KMS-11 (cell line): ENCODE data around the gene CSF1R.

Experiments used
- H2AFZ ChIP-seq: fragments of 200-600 bp; sonication (generic); 2 replicates; pipeline ENCODE4 v1.6.1; 2016; ENCODE audit warnings: antibody characterized with exemption, mixed run types, low read depth
- H3K27ac ChIP-seq: fragments of 200-600 bp; sonication (generic); 2 replicates; pipeline ENCODE4 v1.6.1; 2016; ENCODE audit warnings: mild to moderate bottlenecking, mixed run types
- H3K27me3 ChIP-seq: fragments of 200-600 bp; sonication (generic); 2 replicates; pipeline ENCODE4 v1.6.1; 2017; ENCODE audit warnings: mild to moderate bottlenecking, low read depth, mixed run types, moderate library complexity; ENCODE audit not compliant: insufficient read depth
- H3K36me3 ChIP-seq: fragments of 200-600 bp; sonication (generic); 2 replicates; pipeline ENCODE4 v1.6.1; 2017; ENCODE audit warnings: mild to moderate bottlenecking, mixed run types; ENCODE audit not compliant: insufficient read depth
- H3K4me1 ChIP-seq: fragments of 200-600 bp; sonication (generic); 2 replicates; pipeline ENCODE4 v1.6.1; 2016; ENCODE audit warnings: mild to moderate bottlenecking, low read depth, mixed run types; ENCODE audit not compliant: poor library complexity, severe bottlenecking
- H3K4me2 ChIP-seq: fragments of 200-600 bp; sonication (generic); 2 replicates; pipeline ENCODE4 v1.7.0; 2016; ENCODE audit warnings: mild to moderate bottlenecking, mixed run types
- H3K4me3 ChIP-seq: fragments of 200-600 bp; sonication (generic); IDR thresholded peaks from 2 replicates; pipeline ENCODE4 v1.6.1; 2017; ENCODE audit warnings: low read depth, low read length, mixed read lengths; ENCODE audit not compliant: insufficient read depth
- H3K79me2 ChIP-seq: fragments of 200-600 bp; sonication (generic); 2 replicates; pipeline ENCODE4 v1.6.1; 2016; ENCODE audit warnings: low read depth, mixed run types; ENCODE audit not compliant: insufficient read depth
- H3K9ac ChIP-seq: fragments of 200-600 bp; sonication (generic); 2 replicates; pipeline ENCODE4 v1.6.1; 2016; ENCODE audit warnings: mild to moderate bottlenecking, mixed run types
- H4K20me1 ChIP-seq: fragments of 200-600 bp; sonication (generic); 2 replicates; pipeline ENCODE4 v1.6.1; 2016; ENCODE audit warnings: mild to moderate bottlenecking, mixed run types; ENCODE audit not compliant: insufficient read depth
- TF ChIP-seq, protein P1 (sequence below): fragments of 200-600 bp; sonication (generic); conservative IDR thresholded peaks from 2 replicates; pipeline ENCODE4 v1.6.1; 2017; ENCODE audit warnings: low read depth, mild to moderate bottlenecking, antibody characterized with exemption, low read length, moderate library complexity, mixed read lengths

The CSF1R gene

DNA sequence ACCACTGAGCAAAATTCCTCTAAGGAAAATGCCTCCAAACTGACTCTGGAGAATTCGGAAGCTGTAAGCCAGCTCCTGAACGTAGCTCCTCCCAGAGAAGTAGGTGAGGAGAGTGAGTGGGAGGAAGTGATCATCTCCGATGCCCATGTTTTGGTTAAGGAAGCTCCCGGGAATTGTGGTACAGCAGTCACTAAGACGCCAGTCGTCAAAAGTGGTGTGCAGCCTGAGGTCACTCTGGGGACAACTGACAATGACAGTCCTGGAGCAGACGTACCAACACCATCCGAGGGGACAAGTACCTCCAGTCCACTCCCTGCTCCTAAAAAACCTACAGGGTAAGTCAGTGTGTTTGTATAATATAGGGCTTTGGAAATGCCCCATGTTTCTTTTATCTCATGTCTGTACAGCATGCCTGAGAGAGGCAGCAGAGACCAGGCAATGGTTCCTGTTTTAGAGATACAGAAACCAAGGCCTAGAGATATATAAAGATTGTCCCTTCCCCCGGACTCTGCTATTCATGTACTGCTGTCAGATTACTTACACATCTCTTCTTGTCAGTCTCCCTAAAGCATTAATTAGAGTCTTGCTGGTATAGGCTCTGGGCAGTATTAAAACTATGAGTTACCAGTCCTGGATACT is 61.9 kb downstream of the CSF1R start:
- Histone ChIP-seq H3K27me3 (no peaks in the 10 kb centered on the region), H4K20me1 (no peaks in the 10 kb centered on the region), H3K4me2 (no peak overlapping the region), H3K79me2 (no peaks in the 10 kb centered on the region), H3K9ac (no peak overlapping the region), H3K27ac (no peak overlapping the region), H3K4me1 (peaks cover 24% of the 10 kb centered on the region), H3K36me3 (no peaks in the 10 kb centered on the region), H2AFZ (no peak overlapping the region), H3K4me3 (no peak overlapping the region)
- TF ChIP-seq, protein P1, sequence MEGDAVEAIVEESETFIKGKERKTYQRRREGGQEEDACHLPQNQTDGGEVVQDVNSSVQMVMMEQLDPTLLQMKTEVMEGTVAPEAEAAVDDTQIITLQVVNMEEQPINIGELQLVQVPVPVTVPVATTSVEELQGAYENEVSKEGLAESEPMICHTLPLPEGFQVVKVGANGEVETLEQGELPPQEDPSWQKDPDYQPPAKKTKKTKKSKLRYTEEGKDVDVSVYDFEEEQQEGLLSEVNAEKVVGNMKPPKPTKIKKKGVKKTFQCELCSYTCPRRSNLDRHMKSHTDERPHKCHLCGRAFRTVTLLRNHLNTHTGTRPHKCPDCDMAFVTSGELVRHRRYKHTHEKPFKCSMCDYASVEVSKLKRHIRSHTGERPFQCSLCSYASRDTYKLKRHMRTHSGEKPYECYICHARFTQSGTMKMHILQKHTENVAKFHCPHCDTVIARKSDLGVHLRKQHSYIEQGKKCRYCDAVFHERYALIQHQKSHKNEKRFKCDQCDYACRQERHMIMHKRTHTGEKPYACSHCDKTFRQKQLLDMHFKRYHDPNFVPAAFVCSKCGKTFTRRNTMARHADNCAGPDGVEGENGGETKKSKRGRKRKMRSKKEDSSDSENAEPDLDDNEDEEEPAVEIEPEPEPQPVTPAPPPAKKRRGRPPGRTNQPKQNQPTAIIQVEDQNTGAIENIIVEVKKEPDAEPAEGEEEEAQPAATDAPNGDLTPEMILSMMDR = no peak

DNA sequence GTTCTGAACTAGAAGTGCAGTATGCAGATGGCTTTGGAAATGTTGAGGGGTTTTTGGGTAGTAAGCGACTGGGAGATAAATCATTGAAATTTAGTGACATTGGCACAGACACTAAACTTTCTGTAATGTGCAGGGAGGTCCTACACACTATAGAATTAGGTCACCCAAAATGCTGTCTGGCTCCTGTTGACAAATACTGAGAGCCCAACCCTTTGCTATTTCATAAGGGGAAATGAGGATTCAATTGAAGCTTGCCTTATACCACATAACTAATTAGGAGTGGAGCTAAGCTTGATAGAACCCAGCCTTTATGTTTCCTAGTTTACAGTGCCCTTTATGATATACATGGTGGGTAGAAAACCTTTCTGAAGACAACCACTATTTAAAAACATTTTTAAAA is 63.2 kb downstream of the CSF1R start:
- Histone ChIP-seq H3K27me3 (no peaks in the 10 kb centered on the region), H3K79me2 (no peaks in the 10 kb centered on the region), H3K27ac (no peak overlapping the region), H4K20me1 (no peaks in the 10 kb centered on the region), H3K36me3 (no peaks in the 10 kb centered on the region), H2AFZ (no peak overlapping the region), H3K9ac (no peak overlapping the region), H3K4me1 (peaks cover 24% of the 10 kb centered on the region), H3K4me2 (no peak overlapping the region), H3K4me3 (no peak overlapping the region)
- TF ChIP-seq, protein P1 = no peak

DNA sequence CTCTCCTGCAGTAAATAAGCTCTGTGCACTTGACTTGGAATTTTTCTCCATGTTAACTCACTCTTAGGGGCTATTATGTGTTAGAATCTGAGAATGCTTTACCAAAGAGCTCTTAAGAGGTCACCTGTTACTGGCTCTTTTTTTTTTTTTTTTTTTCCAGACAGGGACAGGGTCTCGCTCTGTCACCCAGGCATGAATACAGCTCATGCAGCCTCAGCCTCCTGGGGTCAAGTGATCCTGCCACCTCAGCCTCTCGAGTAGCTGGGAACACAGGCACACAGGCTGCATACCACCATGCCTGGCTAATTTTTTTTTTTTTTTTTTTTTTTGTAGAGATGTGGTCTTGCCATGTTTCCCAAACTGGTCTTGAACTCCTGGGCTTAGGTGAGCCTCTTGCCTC is 63.7 kb downstream of the CSF1R start:
- Histone ChIP-seq H4K20me1 (no peaks in the 10 kb centered on the region), H3K79me2 (no peaks in the 10 kb centered on the region), H3K27ac (no peak overlapping the region), H3K9ac (no peak overlapping the region), H3K4me1 (peaks cover 24% of the 10 kb centered on the region), H3K4me2 (no peak overlapping the region), H3K27me3 (no peaks in the 10 kb centered on the region), H3K4me3 (no peak overlapping the region), H3K36me3 (no peaks in the 10 kb centered on the region), H2AFZ (no peak overlapping the region)
- TF ChIP-seq, protein P1 = no peak

DNA sequence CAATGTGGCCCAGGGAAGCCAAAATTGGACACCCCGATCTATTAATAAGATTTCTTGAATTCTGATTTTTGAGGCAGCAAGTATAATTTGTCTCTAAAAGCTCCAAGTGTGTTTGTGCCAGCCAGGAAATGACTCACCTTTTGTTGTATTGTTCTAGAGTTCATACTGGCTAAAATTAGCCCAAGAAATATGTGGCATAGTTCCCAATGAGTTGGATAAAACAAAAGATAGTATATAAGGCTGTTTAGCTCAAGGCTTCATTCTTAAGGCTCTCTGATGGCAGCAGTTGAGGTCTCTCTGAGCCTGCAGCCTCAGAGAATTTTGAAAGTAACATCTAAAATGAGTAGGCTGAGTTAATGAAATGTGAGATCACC is 64.2 kb downstream of the CSF1R start:
- H3K36me3 ChIP-seq = no peaks in the 10 kb centered on the region
- H3K27me3 ChIP-seq = no peaks in the 10 kb centered on the region
- H3K4me2 ChIP-seq = peak overlapping the region; percentile 45; the same call in 1 of the 2 replicates
- no peak overlapping the region for H2AFZ ChIP-seq
- H3K4me3 ChIP-seq = no peak overlapping the region
- no peaks in the 10 kb centered on the region for H3K79me2 ChIP-seq
- no peak overlapping the region for H3K9ac ChIP-seq
- TF ChIP-seq, protein P1 = no peak
- H3K27ac ChIP-seq = no peak overlapping the region
- peaks cover 24% of the 10 kb centered on the region for H3K4me1 ChIP-seq
- H4K20me1 ChIP-seq = no peaks in the 10 kb centered on the region
